HG03521 (cell line): Measurements from ENCODE around the gene GHR.

Source experiments
- ATAC-seq: cut with Tn5 transposase; IDR thresholded peaks from one replicate; pipeline ENCODE4 v1.9.1; 2021; ENCODE audit warnings: mild to moderate bottlenecking, moderate library complexity; ENCODE audit not compliant: unreplicated experiment

GHR gene

GRCh38 chr5:42461507-42461906 is 38.3 kb downstream of the GHR start:
- no peak for ATAC-seq

GRCh38 chr5:42462083-42462482 is 38.8 kb downstream of the GHR start:
- no peak for ATAC-seq

GRCh38 chr5:42467572-42467971 is 44.3 kb downstream of the GHR start:
- ATAC-seq = no peak

GRCh38 chr5:42467981-42468524 is 44.8 kb downstream of the GHR start:
- ATAC-seq = no peak

GRCh38 chr5:42483472-42484154 is 60.4 kb downstream of the GHR start:
- peak; percentile 59 for ATAC-seq

- no peak for ATAC-seq
These were observed 63.8 kb downstream of the GHR start for GRCh38 chr5:42487077-42487476.

GRCh38 chr5:42487821-42488220 is 64.6 kb downstream of the GHR start:
- no peak for ATAC-seq

- no peak for ATAC-seq
These were observed 67.6 kb downstream of the GHR start for GRCh38 chr5:42490831-42491230.

GRCh38 chr5:42491699-42492098 is 68.5 kb downstream of the GHR start:
- ATAC-seq = no peak

GRCh38 chr5:42492974-42493373 is 69.7 kb downstream of the GHR start:
- no peak for ATAC-seq

GRCh38 chr5:42494414-42494813 is 71.2 kb downstream of the GHR start:
- ATAC-seq = no peak

GRCh38 chr5:42495914-42496313 is 72.7 kb downstream of the GHR start:
- no peak for ATAC-seq

- ATAC-seq = no peak
These were observed 73.3 kb downstream of the GHR start for GRCh38 chr5:42496397-42497156.

GRCh38 chr5:42498000-42498399 is 74.8 kb downstream of the GHR start:
- no peak for ATAC-seq

- ATAC-seq = no peak
These were observed 75.8 kb downstream of the GHR start for GRCh38 chr5:42499016-42499415.

- no peak for ATAC-seq
These were observed 76.9 kb downstream of the GHR start for GRCh38 chr5:42500003-42500599.

- ATAC-seq = no peak
These were observed 79.6 kb downstream of the GHR start for GRCh38 chr5:42502613-42503470.

- ATAC-seq = no peak
These were observed 83.4 kb downstream of the GHR start for GRCh38 chr5:42506662-42507061.

GRCh38 chr5:42507451-42508097 is 84.3 kb downstream of the GHR start:
- ATAC-seq = no peak

GRCh38 chr5:42513246-42513645 is 90.0 kb downstream of the GHR start:
- no peak for ATAC-seq
